H4 (cell line): Measurements from ENCODE around the gene AMH. TPM values are rescaled to one million over a fixed set of nuclear protein-coding genes. Genes with fewer than 3 reads are reported as not detected.

Experiments
- DNase-seq: peaks from one replicate; pipeline ENCODE4 v3.0.0-alpha.2; 2015; ENCODE audit warnings: low spot score
- total RNA-seq: library from RNA; depleted of rRNA; stranded (reverse); fragments of >200 nt; shearing (Covaris generic); gene quantifications from 2 replicates; pipeline ENCODE4 v1.2.3, GENCODE V29; 2014; rRNA removed

Gene AMH
- total RNA-seq, 1 experiment from 2014 or later = 0.68 TPM

DNA sequence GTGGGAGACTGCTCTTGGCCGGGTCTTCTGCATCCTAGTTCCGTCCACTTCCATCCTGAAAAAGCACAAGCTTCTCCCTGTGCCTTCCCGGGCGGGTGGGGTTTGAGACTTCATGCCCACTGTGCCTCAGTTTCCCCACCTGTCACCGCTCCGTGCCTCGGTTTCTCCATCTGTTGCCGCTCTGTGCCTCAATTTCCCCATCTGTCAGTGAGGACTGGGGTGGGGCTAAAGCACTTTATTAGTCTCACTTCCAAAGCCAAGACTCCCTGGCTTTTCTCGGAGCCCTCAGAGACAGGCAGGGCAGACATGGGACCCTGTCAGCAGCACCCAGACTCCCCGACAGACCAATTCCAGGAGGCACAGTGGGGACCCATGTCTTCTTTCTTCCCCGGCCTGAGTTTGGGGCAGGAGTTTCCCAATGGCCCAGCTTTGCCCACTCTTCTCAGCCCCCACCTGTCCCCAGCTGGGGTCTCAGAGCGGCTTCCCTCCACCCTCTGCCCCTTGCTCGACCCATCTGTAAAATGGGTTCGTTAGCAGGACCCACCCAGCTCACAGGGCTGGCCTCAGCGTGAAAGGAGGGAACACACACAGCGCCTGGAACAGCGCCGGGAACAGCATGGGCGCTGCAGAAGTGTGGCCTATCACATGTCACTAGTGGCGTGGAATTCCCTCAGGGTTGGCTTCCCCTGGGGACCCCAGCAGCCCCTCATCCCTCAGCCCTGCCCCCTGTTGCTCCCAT is 37.4 kb downstream of the AMH start:
- DNase-seq = no peak

DNA sequence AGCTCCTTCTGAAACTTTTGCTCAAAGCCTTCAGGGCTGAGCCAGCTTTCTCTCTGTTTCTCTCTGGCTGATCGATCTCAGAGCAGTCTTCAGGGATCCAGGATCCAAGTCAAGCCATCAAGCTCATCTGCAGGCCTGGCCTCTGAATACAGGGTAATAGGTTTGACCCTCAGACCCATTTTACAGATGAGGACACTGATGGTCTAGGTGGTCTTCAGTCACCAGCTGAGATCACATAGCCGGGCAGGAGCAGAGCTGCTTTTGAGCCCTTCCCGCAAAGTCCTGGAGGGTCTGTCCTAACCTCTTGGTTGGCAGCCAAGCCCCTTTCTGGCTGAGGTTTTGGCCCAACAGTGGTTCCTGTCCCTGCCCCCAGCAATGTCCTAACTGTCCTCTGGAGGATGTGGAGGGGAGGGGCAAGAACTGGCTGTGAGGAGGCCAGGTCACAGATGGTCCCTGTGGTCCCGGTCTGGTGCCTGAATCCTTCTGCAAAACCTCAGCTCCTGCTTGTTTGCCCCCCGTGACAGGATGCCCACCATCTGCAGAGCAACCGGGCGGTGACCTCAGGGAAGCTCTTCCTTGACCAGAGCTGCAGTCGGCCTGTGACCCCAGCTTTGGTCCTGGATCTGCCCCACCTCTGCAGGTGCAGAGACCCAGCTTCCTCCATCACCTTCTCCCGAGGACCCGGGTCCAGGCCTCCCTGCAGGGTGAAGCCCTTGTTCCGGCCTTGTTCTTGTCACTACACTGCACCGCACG is 38.6 kb downstream of the AMH start:
- no peak for DNase-seq

DNA sequence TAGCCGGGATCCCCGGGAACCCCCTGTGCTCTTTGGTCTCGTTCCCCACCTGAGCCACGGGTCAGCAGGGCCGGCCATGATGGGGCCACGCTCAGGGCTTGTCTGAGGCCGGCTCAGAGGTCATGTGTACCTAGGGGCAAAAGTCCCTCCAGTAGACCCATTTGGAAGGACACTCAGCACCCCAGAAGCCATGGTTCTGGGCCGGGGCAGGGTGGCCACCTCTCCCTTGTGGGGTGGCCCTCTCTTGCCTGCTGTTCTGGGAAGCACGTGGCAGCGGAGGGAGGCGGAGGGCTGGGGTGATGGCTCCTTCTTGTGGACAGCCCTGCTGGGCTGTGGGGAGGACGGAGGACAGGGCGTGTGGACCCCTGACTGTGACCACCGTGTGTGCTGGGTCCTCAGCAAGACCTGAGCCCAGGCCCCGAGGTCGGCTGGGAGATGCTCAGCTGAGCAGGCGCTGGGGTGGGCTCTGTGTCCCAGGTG is 39.3 kb downstream of the AMH start:
- no peak for DNase-seq

DNA sequence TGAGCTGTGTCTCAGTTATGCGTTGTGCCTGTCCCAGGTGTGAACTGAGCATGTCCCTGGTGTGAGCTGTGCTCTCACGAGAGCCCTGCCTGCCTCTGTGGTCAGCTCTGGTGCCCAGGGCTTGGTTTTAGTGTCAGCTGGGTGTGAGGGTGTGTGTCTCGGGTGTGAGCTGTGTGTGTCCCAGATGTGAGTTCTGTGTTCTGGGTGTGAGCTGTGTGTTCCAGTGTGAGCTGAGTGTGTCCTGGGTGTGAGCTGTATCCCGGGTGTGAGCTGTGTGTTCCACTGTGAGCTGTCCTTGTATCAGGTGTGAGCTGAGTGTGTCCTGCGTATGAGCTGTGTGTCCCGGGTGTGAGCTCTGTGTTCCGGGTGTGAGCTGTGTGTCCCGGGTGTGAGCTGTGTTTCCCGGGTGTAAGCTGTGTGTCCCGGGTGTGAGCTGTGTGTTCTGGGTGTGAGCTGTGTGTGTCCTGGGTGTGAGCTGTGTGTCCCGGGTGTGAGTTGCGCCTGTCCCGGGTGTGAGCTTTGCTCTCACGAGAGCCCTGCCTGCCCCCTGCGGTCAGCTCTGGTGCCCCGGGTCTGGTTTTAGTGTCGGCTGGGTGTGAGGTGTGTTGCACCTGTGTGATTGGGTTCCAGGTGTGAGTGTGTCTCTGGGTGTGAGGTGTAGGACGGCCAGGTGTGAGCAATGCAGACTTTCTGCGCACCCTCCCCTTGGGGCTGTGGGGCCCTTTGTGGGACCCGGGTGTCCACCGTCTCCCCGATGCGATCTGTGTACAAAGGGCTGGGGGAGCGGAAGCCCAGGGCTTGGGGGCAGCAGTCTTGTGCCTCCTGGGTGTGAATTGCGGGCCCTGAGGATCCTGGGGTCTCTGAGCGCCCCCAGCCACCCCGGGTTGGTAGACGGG is 39.9 kb downstream of the AMH start:
- DNase-seq = no peak

DNA sequence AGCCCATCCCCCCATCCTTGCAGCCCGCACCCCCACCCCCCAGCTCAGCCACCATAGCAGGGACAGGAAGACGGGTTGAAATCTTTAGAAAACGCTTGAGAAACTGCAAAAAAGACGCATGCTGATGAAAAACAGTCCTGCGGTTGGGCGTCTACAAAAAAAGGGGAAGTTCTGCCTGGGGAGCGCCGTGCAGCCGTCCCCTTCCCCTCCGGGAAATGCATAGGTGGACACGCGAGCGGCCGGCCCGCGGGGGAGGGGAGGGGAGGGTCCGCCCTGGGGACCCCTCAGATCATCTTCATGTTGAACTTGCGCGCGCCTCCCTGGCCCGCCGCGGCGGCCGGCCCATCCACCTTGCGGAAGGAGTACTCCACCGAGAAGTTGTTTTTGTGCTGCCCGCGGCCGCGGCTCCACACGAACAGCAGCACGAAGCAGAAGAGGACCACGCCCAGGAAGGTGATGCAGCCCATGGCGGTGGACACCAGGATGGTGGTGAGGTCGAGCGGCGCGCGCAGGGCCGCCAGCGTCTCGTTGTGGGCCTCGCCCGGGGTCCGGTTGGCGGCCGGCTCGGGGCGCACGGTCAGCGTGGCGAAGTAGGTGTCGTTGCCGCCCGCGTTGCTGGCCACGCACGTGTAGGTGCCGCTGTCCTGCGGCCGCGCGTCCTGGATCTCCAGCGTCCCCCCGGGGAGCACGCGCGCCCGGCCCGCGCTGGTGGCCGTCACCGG is 40.8 kb downstream of the AMH start:
- DNase-seq = no peak

DNA sequence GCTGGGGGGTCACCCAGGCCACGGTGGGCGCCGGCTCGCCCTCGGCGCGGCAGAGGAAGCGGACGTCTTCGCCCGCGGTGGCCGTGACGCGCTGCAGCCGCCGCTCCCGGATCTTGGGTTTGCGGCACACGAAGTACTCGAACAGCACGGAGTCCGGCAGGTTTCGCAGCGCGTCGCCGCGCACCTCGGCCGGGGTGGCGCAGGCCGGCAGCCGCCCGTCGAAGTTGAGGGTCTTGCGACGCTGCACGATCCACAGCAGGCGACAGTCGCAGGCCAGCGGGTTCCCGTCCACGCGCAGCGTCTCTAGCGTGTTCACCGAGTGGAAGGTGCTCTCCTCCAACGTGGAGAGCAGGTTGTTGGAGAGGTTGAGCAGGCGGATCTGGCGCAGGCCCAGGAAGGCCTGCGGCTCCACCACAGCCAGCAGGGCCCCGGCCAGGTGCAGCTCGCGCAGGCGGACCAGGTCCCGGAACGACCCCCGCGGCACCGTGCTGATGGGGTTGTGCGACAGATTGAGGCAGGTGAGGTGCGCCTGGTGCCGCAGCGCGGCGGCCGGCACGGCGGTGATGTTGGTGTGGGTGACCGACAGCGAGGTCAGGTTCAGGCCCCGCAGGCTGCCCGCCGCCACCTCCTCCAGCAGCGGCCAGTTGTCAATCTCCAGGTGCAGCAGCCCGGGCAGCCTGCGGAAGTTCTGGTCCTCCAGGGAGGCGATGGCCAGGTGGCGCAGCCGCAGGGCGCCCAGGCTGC is 41.5 kb downstream of the AMH start:
- no peak for DNase-seq

DNA sequence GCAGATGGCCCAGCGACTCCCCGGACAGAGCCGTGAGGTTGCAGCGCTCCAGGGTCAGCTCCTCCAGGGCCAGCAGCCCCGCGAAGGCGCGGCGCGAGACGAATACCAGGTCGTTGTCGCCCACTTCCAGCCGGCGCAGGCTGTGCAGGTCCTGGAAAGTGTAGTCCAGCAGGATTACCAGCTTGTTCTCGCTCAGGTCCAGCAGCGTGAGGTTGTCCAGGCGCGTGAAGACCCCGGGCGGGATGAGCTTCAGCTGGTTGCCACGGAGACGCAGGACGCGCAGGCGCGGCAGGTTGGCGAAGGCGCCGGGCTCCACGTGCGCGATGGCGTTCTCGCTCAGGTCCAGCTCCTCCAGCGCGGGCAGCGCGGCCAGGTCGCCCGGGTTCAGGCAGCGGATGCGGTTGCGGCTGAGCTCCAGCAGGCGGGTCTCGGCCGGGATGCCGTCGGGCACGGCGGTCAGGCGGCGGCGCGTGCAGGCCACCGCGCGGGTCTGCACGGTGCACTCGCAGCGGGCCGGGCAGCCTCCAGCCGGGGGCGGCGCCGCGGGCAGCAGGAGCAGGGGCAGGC is 42.1 kb downstream of the AMH start:
- DNase-seq = no peak

DNA sequence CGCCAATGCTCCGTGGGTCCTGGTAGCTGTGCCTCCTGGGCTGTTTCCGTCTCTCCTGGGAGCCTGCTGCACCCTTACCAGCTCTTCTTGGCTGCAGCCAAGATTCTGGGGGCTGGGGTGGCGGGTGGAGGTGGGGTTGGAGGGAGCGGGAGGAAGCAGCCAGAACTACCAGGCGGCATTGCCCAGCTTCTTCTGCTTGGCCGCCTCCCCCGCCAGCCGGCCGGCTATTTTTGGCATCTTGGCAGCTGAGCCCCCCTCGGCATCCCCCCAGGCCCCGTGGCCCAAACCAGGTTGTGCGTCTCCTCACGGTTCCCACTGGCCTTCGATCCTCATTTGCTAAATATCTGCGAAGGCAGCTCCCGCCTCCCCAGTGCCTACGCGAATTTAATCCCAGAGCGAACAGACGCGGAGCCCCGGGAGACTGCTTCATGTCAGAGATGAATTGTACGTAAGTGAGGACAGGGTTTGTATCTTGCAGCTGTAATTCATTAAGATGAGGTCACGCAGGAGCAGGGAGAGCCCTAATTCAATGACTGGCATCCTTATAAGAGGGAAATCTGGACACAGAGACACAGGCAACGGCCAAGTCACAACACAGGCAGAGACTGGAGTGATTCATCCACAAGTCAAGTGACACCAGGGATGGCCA is 45.7 kb downstream of the AMH start:
- DNase-seq = no peak

DNA sequence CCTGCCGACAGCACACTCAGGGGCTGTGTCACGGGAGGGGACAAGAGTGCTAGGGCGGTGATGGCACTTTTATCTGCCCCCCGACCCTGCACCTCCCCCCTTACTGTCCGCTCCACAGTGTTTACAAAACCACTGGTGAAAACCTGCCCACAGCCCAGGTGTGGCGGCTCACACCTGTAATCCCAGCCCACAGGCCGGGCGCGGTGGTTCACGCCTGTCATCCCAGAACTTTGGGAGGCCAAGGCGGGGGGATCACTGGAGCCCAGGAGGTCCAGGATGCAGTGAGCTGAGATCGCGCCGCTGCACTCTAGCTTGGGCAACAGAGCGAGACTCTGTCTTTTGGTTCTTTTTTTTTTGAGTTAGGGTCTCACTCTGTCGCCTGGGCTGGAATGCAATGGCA is 47.0 kb downstream of the AMH start:
- no peak for DNase-seq

DNA sequence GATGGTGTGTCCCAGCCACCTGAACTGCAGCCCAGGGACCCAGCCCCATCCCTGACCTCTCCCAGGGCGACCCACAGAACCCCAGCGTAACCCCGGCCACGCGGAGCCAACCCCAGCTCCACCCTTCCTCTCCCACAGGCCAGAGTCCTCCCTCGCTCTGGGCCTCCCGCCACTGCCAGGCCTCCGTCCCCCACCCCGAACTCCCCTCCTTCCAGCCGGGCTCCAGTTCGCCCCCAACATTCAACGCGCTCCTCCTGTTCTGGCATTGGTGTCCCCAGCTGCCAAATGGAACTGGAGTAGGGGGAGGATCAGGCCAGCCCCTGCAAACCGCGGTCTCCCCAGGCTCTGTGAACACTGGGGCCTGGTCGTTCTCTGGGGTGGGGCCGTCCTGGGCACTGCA is 51.4 kb downstream of the AMH start:
- no peak for DNase-seq

Other genes with a start within 250 kb of the AMH start
- gene BTBD2, start 233.6 kb upstream of the AMH start, total RNA-seq = 37.6 and 40.1 TPM in 2 replicates
- 33.9 and 49.6 TPM in 2 replicates for gene MKNK2, start 198.1 kb upstream of the AMH start, total RNA-seq
- gene MOB3A, start 153.0 kb upstream of the AMH start, total RNA-seq = 3.8 and 9.0 TPM in 2 replicates
- gene IZUMO4, start 152.4 kb upstream of the AMH start, total RNA-seq = 1.3 and 4.2 TPM in 2 replicates
- gene AP3D1, start 97.8 kb upstream of the AMH start, total RNA-seq = 51.0 and 60.4 TPM in 2 replicates
- 1.5 and 6.8 TPM in 2 replicates for gene DOT1L, start 85.4 kb upstream of the AMH start, total RNA-seq
- gene PLEKHJ1, start 13.0 kb upstream of the AMH start, total RNA-seq = 45.1 and 50.8 TPM in 2 replicates
- 10.8 and 13.3 TPM in 2 replicates for gene SF3A2, start 12.5 kb upstream of the AMH start, total RNA-seq
- 0.66 TPM in 1 of 2 replicates, not detected in the other for gene JSRP1, start 7.1 kb downstream of the AMH start, total RNA-seq
- gene PEAK3, start 32.9 kb downstream of the AMH start, total RNA-seq = 0.06 TPM in 1 of 2 replicates, not detected in the other
- gene LINGO3, start 58.8 kb downstream of the AMH start, total RNA-seq = 0.02 TPM in 1 of 2 replicates, not detected in the other
- gene LSM7, start 79.3 kb downstream of the AMH start, total RNA-seq = 235 and 259 TPM in 2 replicates
- 9.3 and 10.2 TPM in 2 replicates for gene SPPL2B, start 79.4 kb downstream of the AMH start, total RNA-seq
- 0.45 TPM in 1 of 2 replicates, not detected in the other for gene TMPRSS9, start 110.9 kb downstream of the AMH start, total RNA-seq
- gene TIMM13, start 178.3 kb downstream of the AMH start, total RNA-seq = 39.9 and 40.8 TPM in 2 replicates
- gene LMNB2, start 207.6 kb downstream of the AMH start, total RNA-seq = 64.3 and 86.4 TPM in 2 replicates
- gene GADD45B, start 226.8 kb downstream of the AMH start, total RNA-seq = 14.3 and 82.3 TPM in 2 replicates